Measurements from ENCODE around the gene UGGT2.
"Not testable (repeated sequence)": the region's sequence is repeated elsewhere in the genome, so short reads cannot be mapped to it uniquely, and the experiment has no call there.

The UGGT2 gene

GRCh38 chr13:95970878-95971277, 82.3 kb downstream of the UGGT2 start:
- DNase-seq: no peak

GRCh38 chr13:95968906-95969305, 84.3 kb downstream of the UGGT2 start:
- no peak for DNase-seq

GRCh38 chr13:95957331-95957730, 95.9 kb downstream of the UGGT2 start:
- DNase-seq: no peak

- DNase-seq: no peak
Observed at GRCh38 chr13:95956589-95957148, 96.5 kb downstream of the UGGT2 start.

GRCh38 chr13:95955719-95956118, 97.5 kb downstream of the UGGT2 start:
- no peak for DNase-seq

GRCh38 chr13:95955255-95955654, 97.9 kb downstream of the UGGT2 start:
- DNase-seq: no peak

- DNase-seq: no peak
Observed at GRCh38 chr13:95954266-95954665, 98.9 kb downstream of the UGGT2 start.

- DNase-seq: no peak
Observed at GRCh38 chr13:95950103-95950502, 103.1 kb downstream of the UGGT2 start.

GRCh38 chr13:95948656-95949055, 104.5 kb downstream of the UGGT2 start:
- DNase-seq: no peak

GRCh38 chr13:95937714-95938320, 115.4 kb downstream of the UGGT2 start:
- no peak for DNase-seq

- DNase-seq: no peak
Observed at GRCh38 chr13:95931300-95932025, 121.7 kb downstream of the UGGT2 start.

GRCh38 chr13:95929430-95929829, 123.8 kb downstream of the UGGT2 start:
- DNase-seq: no peak

- not testable (repeated sequence) for DNase-seq
Observed at GRCh38 chr13:95928367-95928906, 124.8 kb downstream of the UGGT2 start.

- no peak for DNase-seq
Observed at GRCh38 chr13:95926231-95926630, 127.0 kb downstream of the UGGT2 start.

- DNase-seq: no peak
Observed at GRCh38 chr13:95924389-95924994, 128.7 kb downstream of the UGGT2 start.

- no peak for DNase-seq
Observed at GRCh38 chr13:95921485-95921884, 131.7 kb downstream of the UGGT2 start.

- DNase-seq: no peak
Observed at GRCh38 chr13:95920485-95920884, 132.7 kb downstream of the UGGT2 start.

- DNase-seq: no peak
Observed at GRCh38 chr13:95918860-95919259, 134.3 kb downstream of the UGGT2 start.

- no peak for DNase-seq
Observed at GRCh38 chr13:95914991-95915501, 138.2 kb downstream of the UGGT2 start.

- no peak for DNase-seq
Observed at GRCh38 chr13:95906999-95907398, 146.2 kb downstream of the UGGT2 start.

GRCh38 chr13:95903569-95903968, 149.6 kb downstream of the UGGT2 start:
- DNase-seq: no peak

- DNase-seq: no peak
Observed at GRCh38 chr13:95902741-95903140, 150.5 kb downstream of the UGGT2 start.

- DNase-seq: no peak
Observed at GRCh38 chr13:95898256-95898655, 154.9 kb downstream of the UGGT2 start.
